Urinary bladder (tissue), 4 donors: ENCODE measurements around the gene ZDHHC3. TPM values are rescaled to one million over a fixed set of nuclear protein-coding genes. Genes with fewer than 3 reads are reported as not detected.

Source experiments
- DNase-seq: peaks from one replicate; pipeline ENCODE4 v3.0.0-alpha.2; 2015; ENCODE audit errors: extremely low spot score
- H3K27ac ChIP-seq: one replicate; pipeline ENCODE4 v1.5.1; 2013; ENCODE audit warnings: low read depth, mild to moderate bottlenecking, moderate library complexity
- H3K36me3 ChIP-seq: one replicate; pipeline ENCODE4 v1.6.1; 2013; ENCODE audit warnings: mild to moderate bottlenecking, moderate library complexity; ENCODE audit not compliant: insufficient read depth
- H3K4me1 ChIP-seq: one replicate; pipeline ENCODE4 v1.6.1; 2013; ENCODE audit warnings: mild to moderate bottlenecking, moderate library complexity; ENCODE audit not compliant: insufficient read depth
- H3K4me3 ChIP-seq: one replicate; pipeline ENCODE4 v1.5.1; 2013; ENCODE audit warnings: low read depth, low read length
- WGBS: extraction: QIAGEN DNeasy Blood & Tissue Kit; methylation state at CpG from one replicate; pipeline ENCODE4 v1.1.7; 2013; 5-methylcytosine and 5-hydroxymethylcytosine counted together
- polyA plus RNA-seq: library from polyadenylated mRNA; stranded (reverse); fragments of 200-250 nt; gene quantifications from one replicate; pipeline ENCODE4 v1.2.3, GENCODE V29; 2013
- total RNA-seq: library from RNA; depleted of rRNA; stranded (reverse); fragments of >200 nt; gene quantifications from one replicate; pipeline ENCODE4 v1.2.3, GENCODE V29; 2014
- donor health status: healthy with polysubstance abuse.
- donor health status: healthy.

The ZDHHC3 gene
- total and polyA plus RNA-seq, 2 donors, result 44.7 to 56.1 TPM

- no peaks in the 10 kb centered on the region for H3K4me1 ChIP-seq
- H3K4me3 ChIP-seq, result no peak overlapping the region
- H3K36me3 ChIP-seq, result no peaks in the 10 kb centered on the region
- DNase-seq, result no peak
- H3K27ac ChIP-seq, result no peak overlapping the region
- WGBS, result 80% methylated on average over 3 of the region's 3 CpGs
These were observed 9.1 kb downstream of the ZDHHC3 start for GRCh38 chr3:44966795-44967278.

GRCh38 chr3:44965165-44965564 lies 10.8 kb downstream of the ZDHHC3 start:
- DNase-seq, result no peak
- H3K4me1 ChIP-seq, result no peaks in the 10 kb centered on the region
- H3K27ac ChIP-seq, result no peak overlapping the region
- 84% methylated on average over 3 of the region's 3 CpGs for WGBS
- no peak overlapping the region for H3K4me3 ChIP-seq
- no peaks in the 10 kb centered on the region for H3K36me3 ChIP-seq

- H3K27ac ChIP-seq, result no peak overlapping the region
- WGBS, result 77% methylated on average over 4 of the region's 4 CpGs
- peaks cover 1% of the 10 kb centered on the region for H3K36me3 ChIP-seq
- H3K4me1 ChIP-seq, result peaks cover 2% of the 10 kb centered on the region
- DNase-seq, result no peak
- no peak overlapping the region for H3K4me3 ChIP-seq
These were observed 12.2 kb downstream of the ZDHHC3 start for GRCh38 chr3:44963571-44964325.

GRCh38 chr3:44962621-44963393 lies 13.2 kb downstream of the ZDHHC3 start:
- peaks cover 5% of the 10 kb centered on the region for H3K36me3 ChIP-seq
- WGBS, result 92% methylated on average over 6 of the region's 6 CpGs
- H3K27ac ChIP-seq, result no peak overlapping the region
- no peak overlapping the region for H3K4me3 ChIP-seq
- DNase-seq, result no peak
- peaks cover 2% of the 10 kb centered on the region for H3K4me1 ChIP-seq

- Histone ChIP-seq H3K36me3 (peaks cover 5% of the 10 kb centered on the region), H3K27ac (no peak overlapping the region), H3K4me3 (no peak overlapping the region), H3K4me1 (peaks cover 2% of the 10 kb centered on the region)
- no peak for DNase-seq
- WGBS, result 94% methylated on average over 3 of the region's 3 CpGs
These were observed 14.1 kb downstream of the ZDHHC3 start for GRCh38 chr3:44961888-44962287.

GRCh38 chr3:44960387-44961026 lies 15.5 kb downstream of the ZDHHC3 start:
- 97% methylated on average over 3 of the region's 3 CpGs for WGBS
- no peak overlapping the region for H3K27ac ChIP-seq
- no peak overlapping the region for H3K4me3 ChIP-seq
- H3K36me3 ChIP-seq, result peaks cover 5% of the 10 kb centered on the region
- peaks cover 2% of the 10 kb centered on the region for H3K4me1 ChIP-seq
- DNase-seq, result no peak

- no peak overlapping the region for H3K27ac ChIP-seq
- no peak overlapping the region for H3K4me3 ChIP-seq
- peaks cover 5% of the 10 kb centered on the region for H3K36me3 ChIP-seq
- 88% methylated on average over 7 of the region's 7 CpGs for WGBS
- H3K4me1 ChIP-seq, result peaks cover 2% of the 10 kb centered on the region
- no peak for DNase-seq
These were observed 17.6 kb downstream of the ZDHHC3 start for GRCh38 chr3:44958386-44958785.

GRCh38 chr3:44957986-44958385 lies 18.0 kb downstream of the ZDHHC3 start:
- Histone ChIP-seq H3K4me3 (no peak overlapping the region), H3K36me3 (peaks cover 5% of the 10 kb centered on the region), H3K27ac (no peak overlapping the region), H3K4me1 (peaks cover 2% of the 10 kb centered on the region)
- 95% methylated on average over 4 of the region's 4 CpGs for WGBS
- DNase-seq, result no peak

- 80% methylated on average over 1 of the region's 1 CpG for WGBS
- H3K27ac ChIP-seq, result no peak overlapping the region
- H3K4me3 ChIP-seq, result no peak overlapping the region
- peaks cover 2% of the 10 kb centered on the region for H3K4me1 ChIP-seq
- no peak for DNase-seq
- H3K36me3 ChIP-seq, result peaks cover 5% of the 10 kb centered on the region
These were observed 20.1 kb downstream of the ZDHHC3 start for GRCh38 chr3:44955917-44956316.

- Histone ChIP-seq H3K4me3 (no peak overlapping the region), H3K27ac (no peak overlapping the region), H3K4me1 (peaks cover 2% of the 10 kb centered on the region), H3K36me3 (peaks cover 5% of the 10 kb centered on the region)
- DNase-seq, result no peak
- 39% methylated on average over 3 of the region's 3 CpGs for WGBS
These were observed 21.0 kb downstream of the ZDHHC3 start for GRCh38 chr3:44954962-44955361.

GRCh38 chr3:44954304-44954703 lies 21.7 kb downstream of the ZDHHC3 start:
- WGBS, result 90% methylated on average over 5 of the region's 5 CpGs
- peaks cover 5% of the 10 kb centered on the region for H3K36me3 ChIP-seq
- DNase-seq, result no peak

GRCh38 chr3:44952689-44953088 lies 23.3 kb downstream of the ZDHHC3 start:
- Histone ChIP-seq H3K4me1 (no peaks in the 10 kb centered on the region), H3K4me3 (no peak overlapping the region), H3K36me3 (no peaks in the 10 kb centered on the region), H3K27ac (no peak overlapping the region)
- WGBS, result 95% methylated on average over 3 of the region's 3 CpGs
- no peak for DNase-seq

More at GRCh38 chr3:44954304-44954703, 21.7 kb downstream of the ZDHHC3 start:
- Histone ChIP-seq H3K4me3 (no peak overlapping the region), H3K4me1 (peaks cover 2% of the 10 kb centered on the region), H3K27ac (no peak overlapping the region)

- no peak overlapping the region for H3K4me3 ChIP-seq
- no peak for DNase-seq
- 83% methylated on average over 2 of the region's 2 CpGs for WGBS
These were observed 25.7 kb downstream of the ZDHHC3 start for GRCh38 chr3:44950275-44950734.

More at GRCh38 chr3:44950275-44950734, 25.7 kb downstream of the ZDHHC3 start:
- H3K4me1 ChIP-seq, result no peaks in the 10 kb centered on the region
- H3K36me3 ChIP-seq, result no peaks in the 10 kb centered on the region
- no peak overlapping the region for H3K27ac ChIP-seq
